ENCODE measurements around the gene JPH3.
"Not testable (repeated sequence)": the region's sequence is repeated elsewhere in the genome, so short reads cannot be mapped to it uniquely, and the experiment has no call there.

Gene JPH3

GRCh38 chr16:87578142-87578930 lies 24.0 kb upstream of the JPH3 start:
- not testable (repeated sequence) for H3K9ac ChIP-seq (ENCODE audit: low read depth, low read length); H3K27ac ChIP-seq (ENCODE audit: low read depth, low read length); H3K36me3 ChIP-seq (ENCODE audit: control insufficient read depth, insufficient read depth, low read length); H3K27me3 ChIP-seq (ENCODE audit: control insufficient read depth, insufficient read depth, low read length); H3K4me3 ChIP-seq (ENCODE audit: low read depth, low read length); H3K9me3 ChIP-seq (ENCODE audit: control insufficient read depth, insufficient read depth, low read length)
- H3K4me1 ChIP-seq (ENCODE audit: control insufficient read depth, insufficient read depth, low read length), result peaks cover 32% of the 10 kb centered on the region

- Histone ChIP-seq H3K9ac (ENCODE audit: low read depth, low read length) (no peak overlapping the region), H3K4me1 (ENCODE audit: control insufficient read depth, insufficient read depth, low read length) (peaks cover 34% of the 10 kb centered on the region), H3K27me3 (ENCODE audit: control insufficient read depth, insufficient read depth, low read length) (no peaks in the 10 kb centered on the region)
Measured at GRCh38 chr16:87579691-87580090, 22.6 kb upstream of the JPH3 start.

GRCh38 chr16:87580855-87581261 lies 21.4 kb upstream of the JPH3 start:
- no peak overlapping the region for H3K27ac ChIP-seq (ENCODE audit: low read depth, low read length)
- no peaks in the 10 kb centered on the region for H3K27me3 ChIP-seq (ENCODE audit: control insufficient read depth, insufficient read depth, low read length)
- no peak overlapping the region for H3K9ac ChIP-seq (ENCODE audit: low read depth, low read length)
- no peak overlapping the region for H3K4me3 ChIP-seq (ENCODE audit: low read depth, low read length)
- H3K4me1 ChIP-seq (ENCODE audit: control insufficient read depth, insufficient read depth, low read length), result peaks cover 23% of the 10 kb centered on the region
- H3K9me3 ChIP-seq (ENCODE audit: control insufficient read depth, insufficient read depth, low read length), result no peaks in the 10 kb centered on the region
- no peaks in the 10 kb centered on the region for H3K36me3 ChIP-seq (ENCODE audit: control insufficient read depth, insufficient read depth, low read length)

More at GRCh38 chr16:87579691-87580090, 22.6 kb upstream of the JPH3 start:
- H3K4me3 ChIP-seq (ENCODE audit: low read depth, low read length), result no peak overlapping the region
- no peaks in the 10 kb centered on the region for H3K9me3 ChIP-seq (ENCODE audit: control insufficient read depth, insufficient read depth, low read length)
- H3K36me3 ChIP-seq (ENCODE audit: control insufficient read depth, insufficient read depth, low read length), result no peaks in the 10 kb centered on the region
- H3K27ac ChIP-seq (ENCODE audit: low read depth, low read length), result no peak overlapping the region

- H3K9ac ChIP-seq (ENCODE audit: low read depth, low read length), result no peak overlapping the region
Measured at GRCh38 chr16:87581857-87582215, 20.5 kb upstream of the JPH3 start.

GRCh38 chr16:87582216-87582965 lies 19.9 kb upstream of the JPH3 start:
- Histone ChIP-seq H3K4me1 (ENCODE audit: control insufficient read depth, insufficient read depth, low read length) (peaks cover 20% of the 10 kb centered on the region), H3K36me3 (ENCODE audit: control insufficient read depth, insufficient read depth, low read length) (no peaks in the 10 kb centered on the region), H3K9ac (ENCODE audit: low read depth, low read length) (no peak overlapping the region), H3K27me3 (ENCODE audit: control insufficient read depth, insufficient read depth, low read length) (no peaks in the 10 kb centered on the region), H3K9me3 (ENCODE audit: control insufficient read depth, insufficient read depth, low read length) (no peaks in the 10 kb centered on the region), H3K27ac (ENCODE audit: low read depth, low read length) (no peak overlapping the region), H3K4me3 (ENCODE audit: low read depth, low read length) (no peak overlapping the region)

More at GRCh38 chr16:87581857-87582215, 20.5 kb upstream of the JPH3 start:
- no peaks in the 10 kb centered on the region for H3K9me3 ChIP-seq (ENCODE audit: control insufficient read depth, insufficient read depth, low read length)
- no peak overlapping the region for H3K4me3 ChIP-seq (ENCODE audit: low read depth, low read length)
- H3K4me1 ChIP-seq (ENCODE audit: control insufficient read depth, insufficient read depth, low read length), result peaks cover 20% of the 10 kb centered on the region
- no peaks in the 10 kb centered on the region for H3K36me3 ChIP-seq (ENCODE audit: control insufficient read depth, insufficient read depth, low read length)
- H3K27me3 ChIP-seq (ENCODE audit: control insufficient read depth, insufficient read depth, low read length), result no peaks in the 10 kb centered on the region
- H3K27ac ChIP-seq (ENCODE audit: low read depth, low read length), result no peak overlapping the region

GRCh38 chr16:87582966-87583325 lies 19.4 kb upstream of the JPH3 start:
- Histone ChIP-seq H3K9ac (ENCODE audit: low read depth, low read length) (no peak overlapping the region), H3K27me3 (ENCODE audit: control insufficient read depth, insufficient read depth, low read length) (no peaks in the 10 kb centered on the region), H3K4me3 (ENCODE audit: low read depth, low read length) (no peak overlapping the region), H3K4me1 (ENCODE audit: control insufficient read depth, insufficient read depth, low read length) (peaks cover 20% of the 10 kb centered on the region), H3K36me3 (ENCODE audit: control insufficient read depth, insufficient read depth, low read length) (no peaks in the 10 kb centered on the region), H3K9me3 (ENCODE audit: control insufficient read depth, insufficient read depth, low read length) (no peaks in the 10 kb centered on the region), H3K27ac (ENCODE audit: low read depth, low read length) (no peak overlapping the region)

GRCh38 chr16:87583453-87584131 lies 18.7 kb upstream of the JPH3 start:
- Histone ChIP-seq H3K36me3 (ENCODE audit: control insufficient read depth, insufficient read depth, low read length) (no peaks in the 10 kb centered on the region), H3K27ac (ENCODE audit: low read depth, low read length) (no peak overlapping the region), H3K4me1 (ENCODE audit: control insufficient read depth, insufficient read depth, low read length) (peaks cover 20% of the 10 kb centered on the region), H3K27me3 (ENCODE audit: control insufficient read depth, insufficient read depth, low read length) (no peaks in the 10 kb centered on the region), H3K9me3 (ENCODE audit: control insufficient read depth, insufficient read depth, low read length) (no peaks in the 10 kb centered on the region), H3K9ac (ENCODE audit: low read depth, low read length) (no peak overlapping the region), H3K4me3 (ENCODE audit: low read depth, low read length) (no peak overlapping the region)

- Histone ChIP-seq H3K27ac (ENCODE audit: low read depth, low read length) (no peak overlapping the region), H3K4me1 (ENCODE audit: control insufficient read depth, insufficient read depth, low read length) (peaks cover 23% of the 10 kb centered on the region), H3K27me3 (ENCODE audit: control insufficient read depth, insufficient read depth, low read length) (no peaks in the 10 kb centered on the region), H3K9me3 (ENCODE audit: control insufficient read depth, insufficient read depth, low read length) (no peaks in the 10 kb centered on the region), H3K36me3 (ENCODE audit: control insufficient read depth, insufficient read depth, low read length) (no peaks in the 10 kb centered on the region), H3K4me3 (ENCODE audit: low read depth, low read length) (no peak overlapping the region), H3K9ac (ENCODE audit: low read depth, low read length) (no peak overlapping the region)
Measured at GRCh38 chr16:87584271-87584670, 18.0 kb upstream of the JPH3 start.

GRCh38 chr16:87584975-87585374 lies 17.3 kb upstream of the JPH3 start:
- Histone ChIP-seq H3K9me3 (ENCODE audit: control insufficient read depth, insufficient read depth, low read length) (no peaks in the 10 kb centered on the region), H3K27ac (ENCODE audit: low read depth, low read length) (no peak overlapping the region), H3K36me3 (ENCODE audit: control insufficient read depth, insufficient read depth, low read length) (no peaks in the 10 kb centered on the region), H3K4me1 (ENCODE audit: control insufficient read depth, insufficient read depth, low read length) (peaks cover 23% of the 10 kb centered on the region), H3K9ac (ENCODE audit: low read depth, low read length) (no peak overlapping the region), H3K4me3 (ENCODE audit: low read depth, low read length) (no peak overlapping the region), H3K27me3 (ENCODE audit: control insufficient read depth, insufficient read depth, low read length) (no peaks in the 10 kb centered on the region)

GRCh38 chr16:87585442-87586200 lies 16.7 kb upstream of the JPH3 start:
- peaks cover 23% of the 10 kb centered on the region for H3K4me1 ChIP-seq (ENCODE audit: control insufficient read depth, insufficient read depth, low read length)
- no peak overlapping the region for H3K4me3 ChIP-seq (ENCODE audit: low read depth, low read length)
- no peak overlapping the region for H3K27ac ChIP-seq (ENCODE audit: low read depth, low read length)
- no peak overlapping the region for H3K9ac ChIP-seq (ENCODE audit: low read depth, low read length)
- H3K9me3 ChIP-seq (ENCODE audit: control insufficient read depth, insufficient read depth, low read length), result no peaks in the 10 kb centered on the region
- H3K36me3 ChIP-seq (ENCODE audit: control insufficient read depth, insufficient read depth, low read length), result no peaks in the 10 kb centered on the region
- 0 out of 2 replicates have a peak, but pooled peaks cover 2% of the 10 kb centered on the region for H3K27me3 ChIP-seq (ENCODE audit: control insufficient read depth, insufficient read depth, low read length)
